HS-27A (cell line): ENCODE data around the gene TCP11X2.
"Not testable (repeated sequence)": the region's sequence is repeated elsewhere in the genome, so short reads cannot be mapped to it uniquely, and the experiment has no call there.

Experiments
- DNase-seq: peaks from one replicate; pipeline ENCODE4 v3.0.0-alpha.2; 2012; ENCODE audit warnings: low read depth, missing footprints

The TCP11X2 gene

GRCh38 chrX:102471762-102472220 is at the start of gene TCP11X2:
TCP11X2 (minus strand) TSS chrX:102471812.
- DNase-seq: not testable (repeated sequence)

- no peak for DNase-seq
These were observed 45.7 kb upstream of the TCP11X2 start for GRCh38 chrX:102517326-102517725.

DNA sequence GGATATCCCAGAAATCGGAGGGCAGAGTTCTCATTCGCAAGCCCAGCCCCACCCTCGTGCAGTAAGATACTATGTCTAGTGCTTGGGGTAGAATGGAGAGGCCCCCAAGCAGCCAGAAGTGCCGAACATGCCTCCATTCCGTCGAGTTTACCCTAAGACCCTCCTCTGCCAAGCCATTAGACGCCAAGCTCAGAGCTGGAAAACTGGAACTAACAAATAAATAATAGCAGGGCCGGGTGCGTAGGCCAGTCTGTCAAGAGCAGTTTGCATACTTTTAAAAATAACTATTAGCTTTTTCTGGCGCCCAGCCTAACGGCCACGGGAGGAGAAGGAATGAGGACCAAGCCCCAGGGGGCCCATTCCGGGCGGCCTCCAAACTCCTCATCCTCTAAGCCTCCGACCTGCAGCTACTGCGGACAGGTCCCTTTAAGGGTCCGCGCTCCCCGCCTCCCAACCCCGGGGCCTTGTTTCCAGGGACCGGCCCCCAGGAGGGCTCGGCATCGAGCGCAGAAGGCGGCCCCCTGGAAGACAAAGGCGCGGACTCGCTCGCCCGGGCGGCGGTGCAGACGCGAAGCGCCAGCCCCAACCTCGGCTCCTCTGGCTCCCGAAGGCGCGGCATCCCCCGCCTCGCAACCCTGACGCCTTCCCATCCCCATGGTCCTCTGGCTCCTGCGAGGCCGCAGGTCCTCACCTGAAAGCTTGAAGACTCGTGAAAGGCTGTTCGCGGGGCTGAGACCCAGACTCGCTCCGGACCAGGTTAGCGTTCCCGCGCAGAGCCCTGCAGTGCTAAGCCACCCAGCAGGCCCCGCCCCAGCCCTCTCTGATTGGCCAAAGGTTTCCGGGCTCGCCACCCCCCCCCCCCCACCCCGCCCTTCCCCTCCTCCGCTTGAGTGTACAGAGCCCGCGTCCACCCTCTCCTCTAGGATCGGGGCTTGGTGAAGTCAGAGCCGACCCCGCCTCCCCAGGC is 44.6 kb upstream of the TCP11X2 start, which contains the start of gene TMSB15A:
Gene TMSB15A, minus strand, starts transcription at position 765 of the 967 bp plus-strand sequence.
- no peak for DNase-seq

DNA sequence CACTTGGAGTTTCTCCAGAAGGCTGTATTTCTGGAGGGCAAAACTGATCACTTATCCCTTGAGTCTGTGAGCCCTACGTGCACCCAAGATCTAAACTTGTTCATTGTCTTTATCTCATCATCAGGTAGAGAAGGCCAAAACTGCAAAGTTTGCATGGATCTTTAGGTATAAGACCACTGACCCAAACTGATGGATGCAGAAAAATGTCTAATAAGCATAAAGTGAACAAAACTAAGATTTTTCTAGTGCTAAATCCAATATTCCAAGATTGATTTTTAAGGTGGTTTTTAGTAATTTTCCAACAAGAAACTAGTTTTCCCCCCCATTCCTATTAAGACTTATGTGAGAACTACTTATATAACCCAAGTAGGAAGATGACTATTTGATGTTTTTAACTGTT is 42.9 kb upstream of the TCP11X2 start:
- no peak for DNase-seq

GRCh38 chrX:102498732-102499131 is 27.1 kb upstream of the TCP11X2 start:
- DNase-seq: no peak

DNA sequence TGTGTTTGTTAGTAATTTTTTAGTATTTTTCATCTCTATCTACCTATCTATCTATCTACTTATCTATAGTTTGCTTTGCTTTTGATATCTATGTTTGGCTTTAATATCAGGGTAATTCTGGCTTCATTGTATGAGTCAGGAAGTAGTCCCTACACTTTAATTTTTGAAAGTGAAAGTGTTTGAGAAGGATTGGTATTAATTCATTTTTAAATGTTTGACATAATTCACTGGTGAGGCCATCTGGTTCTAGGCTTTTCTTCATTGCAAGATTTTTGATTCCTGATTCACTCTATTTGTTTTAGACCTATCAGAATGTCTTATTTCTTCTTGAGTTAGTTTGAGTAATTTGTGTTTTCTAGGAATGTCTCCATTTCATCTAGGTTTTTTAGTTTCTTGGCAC is 20.2 kb upstream of the TCP11X2 start:
- DNase-seq: no peak

DNA sequence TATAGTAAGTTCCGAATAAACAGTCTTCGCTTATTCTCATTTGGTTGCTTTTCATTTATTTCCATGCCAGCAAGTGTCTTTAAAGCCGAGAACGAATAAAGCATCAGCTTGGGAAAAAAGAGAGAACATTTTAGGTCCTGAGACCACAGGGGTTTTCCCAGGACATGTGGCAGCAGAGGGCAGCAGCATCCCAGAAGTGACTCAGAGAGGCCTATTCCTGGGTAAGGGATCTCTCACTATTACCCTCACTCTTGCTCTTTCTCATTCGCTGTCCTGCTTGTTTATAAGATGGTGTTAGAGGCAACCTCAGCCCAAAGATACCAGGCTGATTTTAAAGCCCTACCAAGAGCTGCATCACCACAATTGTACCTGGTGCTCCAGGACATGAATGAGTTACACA is 7.2 kb upstream of the TCP11X2 start:
- not testable (repeated sequence) for DNase-seq

DNA sequence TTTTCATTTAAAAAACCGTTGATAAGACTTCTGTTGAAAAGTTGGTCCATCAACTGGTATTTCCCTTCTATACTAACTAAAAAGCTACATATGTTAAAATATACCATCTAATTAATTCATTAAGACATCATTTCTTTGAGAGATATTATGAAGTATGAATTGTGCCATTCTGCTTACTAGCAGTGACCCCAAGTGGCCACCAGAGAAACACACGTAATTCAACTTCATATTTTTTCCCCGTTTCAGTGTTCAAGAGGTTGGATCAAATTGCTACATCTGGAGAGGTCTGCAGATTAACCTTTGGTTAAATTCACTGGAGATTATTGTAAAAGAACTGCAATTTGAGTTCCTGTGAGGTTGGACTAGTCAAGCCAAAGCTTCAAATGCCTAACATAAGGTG is 1.4 kb downstream of the TCP11X2 start:
- not testable (repeated sequence) for DNase-seq

GRCh38 chrX:102458615-102459014 is 13.0 kb downstream of the TCP11X2 start:
- DNase-seq: not testable (repeated sequence)

- DNase-seq: not testable (repeated sequence)
These were observed 31.7 kb downstream of the TCP11X2 start, which contains the start of gene NXF2B for GRCh38 chrX:102439908-102440307. NXF2B (minus strand) TSS chrX:102440008; CDS start chrX:102380036, 59,972 bp downstream.

DNA sequence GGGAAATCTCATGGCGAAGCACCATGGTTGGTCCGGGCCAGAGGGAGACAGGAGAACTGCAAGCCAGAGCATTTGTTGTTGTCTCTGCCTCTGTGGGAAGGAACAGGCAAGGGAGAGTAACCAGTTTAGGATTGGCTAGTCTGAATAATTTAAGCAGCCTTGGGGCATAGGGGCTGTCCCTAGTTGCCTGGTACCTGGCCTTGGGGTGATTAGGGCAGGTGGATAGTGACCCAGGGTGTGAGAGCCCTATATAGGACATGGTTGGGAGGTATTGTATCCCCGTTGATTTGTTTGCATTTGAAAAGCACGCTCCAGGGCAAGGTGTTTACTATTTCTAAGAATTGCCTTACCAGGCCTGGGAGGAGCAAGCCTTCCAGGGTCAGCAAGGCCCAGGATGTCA is 57.1 kb downstream of the TCP11X2 start:
- not testable (repeated sequence) for DNase-seq
